KMS-11 (cell line): ENCODE measurements around the gene ARL15.
"Not testable (repeated sequence)": the region's sequence is repeated elsewhere in the genome, so short reads cannot be mapped to it uniquely, and the experiment has no call there.

ENCODE experiments used
- H2AFZ ChIP-seq: fragments of 200-600 bp; sonication (generic); 2 replicates; pipeline ENCODE4 v1.6.1; 2016; ENCODE audit warnings: antibody characterized with exemption, mixed run types, low read depth
- H3K27ac ChIP-seq: fragments of 200-600 bp; sonication (generic); 2 replicates; pipeline ENCODE4 v1.6.1; 2016; ENCODE audit warnings: mild to moderate bottlenecking, mixed run types
- H3K27me3 ChIP-seq: fragments of 200-600 bp; sonication (generic); 2 replicates; pipeline ENCODE4 v1.6.1; 2017; ENCODE audit warnings: mild to moderate bottlenecking, low read depth, mixed run types, moderate library complexity; ENCODE audit not compliant: insufficient read depth
- H3K36me3 ChIP-seq: fragments of 200-600 bp; sonication (generic); 2 replicates; pipeline ENCODE4 v1.6.1; 2017; ENCODE audit warnings: mild to moderate bottlenecking, mixed run types; ENCODE audit not compliant: insufficient read depth
- H3K4me1 ChIP-seq: fragments of 200-600 bp; sonication (generic); 2 replicates; pipeline ENCODE4 v1.6.1; 2016; ENCODE audit warnings: mild to moderate bottlenecking, low read depth, mixed run types; ENCODE audit not compliant: poor library complexity, severe bottlenecking
- H3K4me2 ChIP-seq: fragments of 200-600 bp; sonication (generic); 2 replicates; pipeline ENCODE4 v1.7.0; 2016; ENCODE audit warnings: mild to moderate bottlenecking, mixed run types
- H3K4me3 ChIP-seq: fragments of 200-600 bp; sonication (generic); IDR thresholded peaks from 2 replicates; pipeline ENCODE4 v1.6.1; 2017; ENCODE audit warnings: low read depth, low read length, mixed read lengths; ENCODE audit not compliant: insufficient read depth
- H3K79me2 ChIP-seq: fragments of 200-600 bp; sonication (generic); 2 replicates; pipeline ENCODE4 v1.6.1; 2016; ENCODE audit warnings: low read depth, mixed run types; ENCODE audit not compliant: insufficient read depth
- H3K9ac ChIP-seq: fragments of 200-600 bp; sonication (generic); 2 replicates; pipeline ENCODE4 v1.6.1; 2016; ENCODE audit warnings: mild to moderate bottlenecking, mixed run types
- H4K20me1 ChIP-seq: fragments of 200-600 bp; sonication (generic); 2 replicates; pipeline ENCODE4 v1.6.1; 2016; ENCODE audit warnings: mild to moderate bottlenecking, mixed run types; ENCODE audit not compliant: insufficient read depth
- CTCF ChIP-seq: fragments of 200-600 bp; sonication (generic); conservative IDR thresholded peaks from 2 replicates; pipeline ENCODE4 v1.6.1; 2017; ENCODE audit warnings: low read depth, mild to moderate bottlenecking, antibody characterized with exemption, low read length, moderate library complexity, mixed read lengths

ARL15 gene

GRCh38 chr5:54062958-54063357 is 247.4 kb downstream of the ARL15 start:
- H3K4me2 ChIP-seq: no peak overlapping the region
- H3K4me1 ChIP-seq: no peaks in the 10 kb centered on the region
- no peak overlapping the region for H3K9ac ChIP-seq
- no peak overlapping the region for H3K27ac ChIP-seq
- H3K79me2 ChIP-seq: no peaks in the 10 kb centered on the region
- no peaks in the 10 kb centered on the region for H3K27me3 ChIP-seq
- no peak for TF ChIP-seq CTCF
- H2AFZ ChIP-seq: no peak overlapping the region
- 0 out of 2 replicates have a peak, but pooled peaks cover 2% of the 10 kb centered on the region for H4K20me1 ChIP-seq
- no peak overlapping the region for H3K4me3 ChIP-seq
- H3K36me3 ChIP-seq: no peaks in the 10 kb centered on the region

- not testable (repeated sequence) for H3K4me3 ChIP-seq, H3K4me2 ChIP-seq, H3K9ac ChIP-seq, H3K27ac ChIP-seq, H3K79me2 ChIP-seq, H3K4me1 ChIP-seq, H3K27me3 ChIP-seq, H4K20me1 ChIP-seq, H2AFZ ChIP-seq, H3K36me3 ChIP-seq
Measured at GRCh38 chr5:54060919-54061318, 249.5 kb downstream of the ARL15 start.

- Histone ChIP-seq H3K4me1 (no peaks in the 10 kb centered on the region), H3K4me3 (no peak overlapping the region), H3K27ac (no peak overlapping the region), H3K4me2 (no peak overlapping the region), H3K9ac (no peak overlapping the region), H2AFZ (no peak overlapping the region), H4K20me1 (no peaks in the 10 kb centered on the region), H3K79me2 (no peaks in the 10 kb centered on the region), H3K27me3 (no peaks in the 10 kb centered on the region), H3K36me3 (no peaks in the 10 kb centered on the region)
- no peak for TF ChIP-seq CTCF
Measured at GRCh38 chr5:54049963-54050362, 260.4 kb downstream of the ARL15 start.

GRCh38 chr5:54049144-54049543 is 261.2 kb downstream of the ARL15 start:
- Histone ChIP-seq H3K27me3 (no peaks in the 10 kb centered on the region), H2AFZ (no peak overlapping the region), H3K27ac (no peak overlapping the region), H4K20me1 (no peaks in the 10 kb centered on the region), H3K9ac (no peak overlapping the region), H3K4me2 (no peak overlapping the region), H3K4me3 (no peak overlapping the region), H3K36me3 (no peaks in the 10 kb centered on the region), H3K4me1 (no peaks in the 10 kb centered on the region), H3K79me2 (no peaks in the 10 kb centered on the region)
- TF ChIP-seq CTCF: no peak

- H3K27me3 ChIP-seq: no peaks in the 10 kb centered on the region
- H3K36me3 ChIP-seq: no peaks in the 10 kb centered on the region
- H3K79me2 ChIP-seq: no peaks in the 10 kb centered on the region
- H3K4me3 ChIP-seq: no peak overlapping the region
- no peaks in the 10 kb centered on the region for H3K4me1 ChIP-seq
- H3K27ac ChIP-seq: no peak overlapping the region
- H2AFZ ChIP-seq: no peak overlapping the region
- TF ChIP-seq CTCF: no peak
- H4K20me1 ChIP-seq: no peaks in the 10 kb centered on the region
- H3K9ac ChIP-seq: no peak overlapping the region
- no peak overlapping the region for H3K4me2 ChIP-seq
Measured at GRCh38 chr5:54045077-54045792, 265.1 kb downstream of the ARL15 start.

- H2AFZ ChIP-seq, H4K20me1 ChIP-seq, H3K27ac ChIP-seq, H3K27me3 ChIP-seq, H3K79me2 ChIP-seq, H3K4me2 ChIP-seq, H3K36me3 ChIP-seq, H3K9ac ChIP-seq, H3K4me3 ChIP-seq, H3K4me1 ChIP-seq: not testable (repeated sequence)
Measured at GRCh38 chr5:54044276-54044675, 266.1 kb downstream of the ARL15 start.
